HepG2 (cell line): ENCODE results near the gene ADAMTSL4. TPM values are rescaled to one million over a fixed set of nuclear protein-coding genes. Genes with fewer than 3 reads are reported as not detected.

Experiments used
- AGO2 ChIP-seq: fragments of 200-400 bp; formaldehyde crosslinking; optimal IDR thresholded peaks from 2 replicates; pipeline ENCODE3; 2017; ENCODE audit warnings: mild to moderate bottlenecking, low read depth, low read length, moderate library complexity
- CCDC6 ChIP-seq: sonication (generic); formaldehyde crosslinking; IDR thresholded peaks from 2 replicates; pipeline ENCODE4 v1.8.1; 2022; ENCODE audit warnings: mild to moderate bottlenecking, missing genetic modification reagents, moderate library complexity
- CTCF ChIP-seq: sonication (generic); formaldehyde crosslinking; IDR thresholded peaks from 2 replicates; pipeline ENCODE4 v1.5.0; 2020; ENCODE audit warnings: mild to moderate bottlenecking, missing genetic modification reagents, moderate library complexity
- E2F1 ChIP-seq: sonication (generic); formaldehyde crosslinking; IDR thresholded peaks from 2 replicates; pipeline ENCODE4 v1.5.0; 2020; ENCODE audit warnings: missing genetic modification reagents
- EEA1 ChIP-seq: sonication (generic); formaldehyde crosslinking; IDR thresholded peaks from 2 replicates; pipeline ENCODE4 v1.5.1; 2020; ENCODE audit warnings: mild to moderate bottlenecking, missing genetic modification reagents, borderline replicate concordance
- EP300 ChIP-seq, 3 experiments: sonication (generic) in 1 of 3; formaldehyde crosslinking in 1 of 3; IDR thresholded peaks; 2 replicates each; pipeline versions ENCODE4 v1.5.1 to v1.6.1; 2011 to 2020; ENCODE audit warnings: low read depth in 2 of 3, low read length in 2 of 3, borderline replicate concordance in 1 of 3, improper control_type of control experiment in 1 of 3, mild to moderate bottlenecking in 1 of 3, missing genetic modification reagents in 1 of 3, moderate library complexity in 1 of 3
- GATA4 ChIP-seq: sonication (generic); IDR thresholded peaks from 2 replicates; pipeline ENCODE4 v1.6.1; 2016; ENCODE audit warnings: antibody characterized with exemption, low read depth, borderline replicate concordance
- GZF1 ChIP-seq: sonication (generic); formaldehyde crosslinking; IDR thresholded peaks from 2 replicates; pipeline ENCODE4 v1.5.1; 2020; ENCODE audit warnings: mild to moderate bottlenecking, missing genetic modification reagents
- MED8 ChIP-seq: sonication (generic); formaldehyde crosslinking; IDR thresholded peaks from 2 replicates; pipeline ENCODE4 v1.8.1; 2023; ENCODE audit warnings: mild to moderate bottlenecking, missing genetic modification reagents; ENCODE audit not compliant: insufficient replicate concordance
- MLXIP ChIP-seq: sonication (generic); formaldehyde crosslinking; IDR thresholded peaks from 2 replicates; pipeline ENCODE4 v1.9.0; 2021; ENCODE audit warnings: missing genetic modification reagents, borderline replicate concordance
- PHB2 ChIP-seq: fragments of 450-650 bp; IDR thresholded peaks from 2 replicates; pipeline ENCODE4 v1.6.1; 2018; ENCODE audit not compliant: partially characterized antibody
- PHF8 ChIP-seq: sonication (generic); formaldehyde crosslinking; IDR thresholded peaks from 2 replicates; pipeline ENCODE4 v1.5.0; 2020; ENCODE audit warnings: missing genetic modification reagents
- RXRA ChIP-seq: sonication (generic); formaldehyde crosslinking; IDR thresholded peaks from 2 replicates; pipeline ENCODE4 v1.5.1; 2020; ENCODE audit warnings: missing genetic modification reagents
- SOX5 ChIP-seq: IDR thresholded peaks from 2 replicates; pipeline ENCODE4 v1.6.1; 2016; ENCODE audit warnings: borderline replicate concordance
- ZFP41 ChIP-seq: sonication (generic); formaldehyde crosslinking; IDR thresholded peaks from 2 replicates; pipeline ENCODE4 v1.4.0; 2020; ENCODE audit warnings: mild to moderate bottlenecking, missing genetic modification reagents, borderline replicate concordance
- ZNF10 ChIP-seq: sonication (generic); formaldehyde crosslinking; IDR thresholded peaks from 2 replicates; pipeline ENCODE4 v1.4.0; 2020; ENCODE audit warnings: mild to moderate bottlenecking, low read depth, missing genetic modification reagents, borderline replicate concordance
- ZNF136 ChIP-seq: sonication (generic); formaldehyde crosslinking; IDR thresholded peaks from 2 replicates; pipeline ENCODE4 v1.8.1; 2022; ENCODE audit warnings: low read depth, mild to moderate bottlenecking, moderate library complexity, missing genetic modification reagents
- ZNF205 ChIP-seq: IDR thresholded peaks from 2 replicates; pipeline ENCODE4 v1.6.1; 2018; ENCODE audit warnings: missing biosample characterization, missing genetic modification reagents
- ZNF232 ChIP-seq: sonication (generic); formaldehyde crosslinking; IDR thresholded peaks from 2 replicates; pipeline ENCODE4 v1.4.0; 2020; ENCODE audit warnings: missing genetic modification reagents, borderline replicate concordance
- ZNF274 ChIP-seq: sonication (generic); formaldehyde crosslinking; IDR thresholded peaks from 2 replicates; pipeline ENCODE4 v1.5.1; 2020; ENCODE audit warnings: mild to moderate bottlenecking, missing genetic modification reagents
- ZNF556 ChIP-seq: sonication (generic); formaldehyde crosslinking; IDR thresholded peaks from 2 replicates; pipeline ENCODE4 v1.4.0; 2020; ENCODE audit warnings: mild to moderate bottlenecking, missing genetic modification reagents, borderline replicate concordance
- ZNF557 ChIP-seq: sonication (generic); formaldehyde crosslinking; IDR thresholded peaks from 2 replicates; pipeline ENCODE4 v1.4.0; 2020; ENCODE audit warnings: missing genetic modification reagents
- ZNF570 ChIP-seq: sonication (generic); formaldehyde crosslinking; IDR thresholded peaks from 2 replicates; pipeline ENCODE4 v1.4.0; 2020; ENCODE audit warnings: mild to moderate bottlenecking, missing genetic modification reagents, borderline replicate concordance
- polyA plus RNA-seq, 8 experiments: library from polyadenylated mRNA; depleted of rRNA in 3 of 8; stranded (reverse) in 7 of 8; unstranded in 1 of 8; fragments of >200 nt; fragmentation: Illumina TruSeq in 4 of 8; extraction: Trizol in 4 of 8; gene quantifications; 2 replicates each; pipeline versions ENCODE4 v1.2.1 to v1.2.3, GENCODE V29; 2011 to 2016; ENCODE audit warnings: low read depth in 4 of 8, missing spikeins in 1 of 8, mixed read lengths in 1 of 8; ENCODE audit not compliant: insufficient read depth in 1 of 8
- total RNA-seq, 5 experiments: library from RNA; depleted of rRNA; stranded (reverse); fragments of >200 nt; fragmentation: Illumina TruSeq; extraction: Trizol; gene quantifications; 2 replicates each; pipeline ENCODE4 v1.2.3, GENCODE V29; 2016; ENCODE audit warnings: low read depth in 1 of 5

Gene ADAMTSL4
- total and polyA plus RNA-seq, 2 of the 13 experiments (the other 11 are each of a cell fraction or from before 2014, with no cell fraction given): 3.9 to 16.4 TPM

GRCh38 chr1:150579110-150579944 is 30.1 kb downstream of the ADAMTSL4 start, which contains the start of gene MCL1 (continued):
- TF ChIP-seq AGO2: peak; percentile 99
- no peak for TF ChIP-seq GZF1 (CRISPR knock-in tag)
- TF ChIP-seq ZNF205 (CRISPR knock-in tag): 0 out of 2 replicates have a peak, but pooled peaks have one; percentile 45
- no peak for TF ChIP-seq ZNF136
- no peak for TF ChIP-seq ZNF557 (CRISPR knock-in tag)
- TF ChIP-seq PHF8 (CRISPR knock-in tag): peak; percentile 89
- 0 out of 2 replicates have a peak, but pooled peaks have one; percentile 6 for TF ChIP-seq CTCF (CRISPR knock-in tag)
- TF ChIP-seq RXRA (CRISPR knock-in tag): peak; percentile 52; the same call in 1 of the 2 replicates
- TF ChIP-seq EEA1 (CRISPR knock-in tag): peak; percentile 73; the same call in 1 of the 2 replicates
- peak; percentile 48; the same call in 1 of the 2 replicates for TF ChIP-seq MLXIP (CRISPR knock-in tag)
- TF ChIP-seq ZFP41 (CRISPR knock-in tag): no peak
- no peak for TF ChIP-seq CCDC6 (CRISPR knock-in tag)
- peak; percentile 84 for TF ChIP-seq GATA4
- TF ChIP-seq ZNF570 (CRISPR knock-in tag): no peak
- no peak for TF ChIP-seq ZNF10 (CRISPR knock-in tag)
- no peak; a peak in 1 of 4 replicates for TF ChIP-seq EP300 (IDR thresholded peaks at IDR 0.05; ENCODE audit: low read depth in 2 of 2, low read length in 2 of 2)
- TF ChIP-seq EP300 (CRISPR knock-in tag; IDR thresholded peaks at IDR 0.05; ENCODE audit: borderline replicate concordance): no peak
- peak; percentile 40; the same call in 1 of the 2 replicates for TF ChIP-seq SOX5 (CRISPR knock-in tag)
- TF ChIP-seq ZNF274: 0 out of 2 replicates have a peak, but pooled peaks have one; percentile 15
- peak; percentile 67; the same call in 1 of the 2 replicates for TF ChIP-seq ZNF556 (CRISPR knock-in tag)
- TF ChIP-seq E2F1 (CRISPR knock-in tag): no peak; the same call in 1 of the 2 replicates
- TF ChIP-seq PHB2: no peak
- peak; percentile 50 for TF ChIP-seq MED8 (CRISPR knock-in tag)
- TF ChIP-seq ZNF232: peak; percentile 76; the same call in 1 of the 2 replicates
